Cardiac muscle cell (in vitro differentiated cells and primary cell): ENCODE measurements around the gene ADAM11. TPM values are rescaled to one million over a fixed set of nuclear protein-coding genes. Genes with fewer than 3 reads are reported as not detected.

Source experiments
- DNase-seq, 2 donors: peaks; one replicate each; pipeline versions ENCODE4 v3.0.0 to v3.0.0-alpha.2; 2010 to 2017; ENCODE audit warnings: low read depth in 1 of 2, low spot score in 1 of 2
- H3K27ac ChIP-seq: fragments of 200-600 bp; sonication (generic); 2 replicates; pipeline ENCODE4 v1.5.1; 2016
- H3K27me3 ChIP-seq: fragments of 200-600 bp; sonication (generic); 2 replicates; pipeline ENCODE4 v1.6.0; 2016; ENCODE audit warnings: control low read depth
- H3K36me3 ChIP-seq: fragments of 200-600 bp; sonication (generic); 2 replicates; pipeline ENCODE4 v1.5.1; 2016; ENCODE audit warnings: control low read depth
- H3K4me1 ChIP-seq: fragments of 200-600 bp; sonication (generic); 2 replicates; pipeline ENCODE4 v1.8.1; 2017; ENCODE audit warnings: low read depth, mild to moderate bottlenecking, mixed run types
- H3K4me3 ChIP-seq: fragments of 200-600 bp; sonication (generic); 2 replicates; pipeline ENCODE4 v1.5.1; 2016; ENCODE audit warnings: mild to moderate bottlenecking
- H3K9me3 ChIP-seq: fragments of 200-600 bp; sonication (generic); 2 replicates; pipeline ENCODE4 v1.5.1; 2017; ENCODE audit warnings: low read depth, mild to moderate bottlenecking, control low read depth
- CTCF ChIP-seq: IDR thresholded peaks from 2 replicates; pipeline ENCODE4 v1.5.1; 2012; ENCODE audit warnings: low read depth, mild to moderate bottlenecking, low read length
- polyA plus RNA-seq: library from polyadenylated mRNA; unstranded; fragments of >200 nt; fragmentation: Nextera tagmentation; extraction: Ambion mirVana; gene quantifications from 2 replicates; pipeline ENCODE4 v1.2.1, GENCODE V29; 2016
- total RNA-seq: library from RNA; depleted of rRNA; stranded (reverse); fragments of >200 nt; gene quantifications from 2 replicates; pipeline ENCODE4 v1.2.3, GENCODE V29; 2016

The ADAM11 gene
- total and polyA plus RNA-seq, 2 experiments from 2014 or later: 22.3 to 116 TPM

- Histone ChIP-seq H3K4me3 (no peak overlapping the region), H3K36me3 (no peaks in the 10 kb centered on the region), H3K4me1 (peaks cover 27% of the 10 kb centered on the region), H3K9me3 (no peaks in the 10 kb centered on the region), H3K27me3 (no peaks in the 10 kb centered on the region), H3K27ac (peak overlapping the region; percentile 98)
- DNase-seq: peak in 1 of 2 donors; percentile 25
- no peak for TF ChIP-seq CTCF
Measured at GRCh38 chr17:44793885-44794842, 35.4 kb downstream of the ADAM11 start.

GRCh38 chr17:44794851-44795413, 36.1 kb downstream of the ADAM11 start:
- TF ChIP-seq CTCF: no peak
- H3K27me3 ChIP-seq: no peaks in the 10 kb centered on the region
- H3K4me1 ChIP-seq: peaks cover 27% of the 10 kb centered on the region
- H3K4me3 ChIP-seq: no peak overlapping the region
- H3K9me3 ChIP-seq: no peaks in the 10 kb centered on the region
- H3K36me3 ChIP-seq: no peaks in the 10 kb centered on the region
- H3K27ac ChIP-seq: peak overlapping the region; percentile 98
- peak in 1 of 2 donors; percentile 64 for DNase-seq

- Histone ChIP-seq H3K27me3 (no peaks in the 10 kb centered on the region), H3K9me3 (no peaks in the 10 kb centered on the region), H3K4me3 (no peak overlapping the region), H3K4me1 (peaks cover 27% of the 10 kb centered on the region), H3K36me3 (no peaks in the 10 kb centered on the region), H3K27ac (peak overlapping the region; percentile 98)
- no peak for TF ChIP-seq CTCF
- DNase-seq: no peak
Measured at GRCh38 chr17:44795421-44795820, 36.6 kb downstream of the ADAM11 start.

GRCh38 chr17:44795928-44796327, 37.1 kb downstream of the ADAM11 start:
- TF ChIP-seq CTCF: no peak
- no peak for DNase-seq
- Histone ChIP-seq H3K4me3 (no peak overlapping the region), H3K9me3 (no peaks in the 10 kb centered on the region), H3K27me3 (no peaks in the 10 kb centered on the region), H3K27ac (peak overlapping the region; percentile 98), H3K36me3 (no peaks in the 10 kb centered on the region), H3K4me1 (peaks cover 27% of the 10 kb centered on the region)

- peaks cover 31% of the 10 kb centered on the region for H3K4me1 ChIP-seq
- no peaks in the 10 kb centered on the region for H3K27me3 ChIP-seq
- no peaks in the 10 kb centered on the region for H3K9me3 ChIP-seq
- H3K36me3 ChIP-seq: peaks cover 2% of the 10 kb centered on the region
- peak overlapping the region; percentile 98 for H3K27ac ChIP-seq
- H3K4me3 ChIP-seq: no peak overlapping the region
- DNase-seq: no peak
- no peak for TF ChIP-seq CTCF
Measured at GRCh38 chr17:44796731-44797130, 37.9 kb downstream of the ADAM11 start.
